H1 (cell line): ENCODE data around the gene DHCR7. TPM values are rescaled to one million over a fixed set of nuclear protein-coding genes. Genes with fewer than 3 reads are reported as not detected.

ENCODE experiments used
- EP300 ChIP-seq, 2 experiments: IDR thresholded peaks; 1 replicate in 1 of 2; 2 replicates in 1 of 2; pipeline ENCODE4 v1.6.1; 2011 to 2012; ENCODE audit warnings: low read depth in 2 of 2, low read length in 2 of 2, mild to moderate bottlenecking in 2 of 2, borderline replicate concordance in 1 of 2, inconsistent platforms in 1 of 2, moderate library complexity in 1 of 2
- JUN ChIP-seq: IDR thresholded peaks from 2 replicates; pipeline ENCODE4 v1.6.1; 2011; ENCODE audit warnings: low read depth, mild to moderate bottlenecking, improper control_type of control experiment, low read length
- KDM5A ChIP-seq: fragments of 200-600 bp; IDR thresholded peaks from 2 replicates; pipeline ENCODE4 v1.7.1; 2012; ENCODE audit warnings: mild to moderate bottlenecking, low read length, inconsistent platforms, mixed read lengths
- NRF1 ChIP-seq: IDR thresholded peaks from 2 replicates; pipeline ENCODE4 v1.6.1; 2011; ENCODE audit warnings: mild to moderate bottlenecking, low read depth, low read length, improper control_type of control experiment
- POLR2A ChIP-seq, 2 experiments: IDR thresholded peaks; 1 replicate in 1 of 2; 2 replicates in 1 of 2; pipeline ENCODE4 v1.6.1; 2011; ENCODE audit warnings: low read depth in 2 of 2, low read length in 2 of 2, mild to moderate bottlenecking in 2 of 2; ENCODE audit errors: control extremely low read depth in 1 of 2
- SRF ChIP-seq: IDR thresholded peaks from 2 replicates; pipeline ENCODE4 v1.6.1; 2011; ENCODE audit warnings: mild to moderate bottlenecking, low read depth, low read length, moderate library complexity
- polyA plus RNA-seq, 7 experiments: library from polyadenylated mRNA; depleted of rRNA in 3 of 7; stranded (reverse) in 5 of 7; unstranded in 2 of 7; fragments of >200 nt in 5 of 7; fragments of 200-250 nt in 2 of 7; gene quantifications; 1 replicate in 5 of 7; 2 replicates in 1 of 7; 4 replicates in 1 of 7; pipeline versions ENCODE4 v1.2.1 to v1.2.3, GENCODE V29; 2011 to 2013; ENCODE audit warnings: missing spikeins in 2 of 7, mixed read lengths in 2 of 7
- total RNA-seq: library from RNA; stranded (reverse); fragmentation: NEBNext Ultra II Directional; extraction: Animal tissue kit (Norgen Biotek cat#: 25700); gene quantifications from 2 replicates; pipeline ENCODE4 v1.2.1, GENCODE V29; 2021
- TF ChIP-seq, protein P1 (sequence below): IDR thresholded peaks from 2 replicates; pipeline ENCODE4 v1.6.1; 2012; ENCODE audit warnings: low read length, inconsistent platforms
- TF ChIP-seq, protein P2 (sequence below): IDR thresholded peaks from 2 replicates; pipeline ENCODE4 v1.6.1; 2011; ENCODE audit warnings: low read length, improper control_type of control experiment

DHCR7 gene
- total and polyA plus RNA-seq, 2 of the 8 experiments (the other 6 are each of a cell fraction or from before 2014, with no cell fraction given) = 144 to 157 TPM

DNA sequence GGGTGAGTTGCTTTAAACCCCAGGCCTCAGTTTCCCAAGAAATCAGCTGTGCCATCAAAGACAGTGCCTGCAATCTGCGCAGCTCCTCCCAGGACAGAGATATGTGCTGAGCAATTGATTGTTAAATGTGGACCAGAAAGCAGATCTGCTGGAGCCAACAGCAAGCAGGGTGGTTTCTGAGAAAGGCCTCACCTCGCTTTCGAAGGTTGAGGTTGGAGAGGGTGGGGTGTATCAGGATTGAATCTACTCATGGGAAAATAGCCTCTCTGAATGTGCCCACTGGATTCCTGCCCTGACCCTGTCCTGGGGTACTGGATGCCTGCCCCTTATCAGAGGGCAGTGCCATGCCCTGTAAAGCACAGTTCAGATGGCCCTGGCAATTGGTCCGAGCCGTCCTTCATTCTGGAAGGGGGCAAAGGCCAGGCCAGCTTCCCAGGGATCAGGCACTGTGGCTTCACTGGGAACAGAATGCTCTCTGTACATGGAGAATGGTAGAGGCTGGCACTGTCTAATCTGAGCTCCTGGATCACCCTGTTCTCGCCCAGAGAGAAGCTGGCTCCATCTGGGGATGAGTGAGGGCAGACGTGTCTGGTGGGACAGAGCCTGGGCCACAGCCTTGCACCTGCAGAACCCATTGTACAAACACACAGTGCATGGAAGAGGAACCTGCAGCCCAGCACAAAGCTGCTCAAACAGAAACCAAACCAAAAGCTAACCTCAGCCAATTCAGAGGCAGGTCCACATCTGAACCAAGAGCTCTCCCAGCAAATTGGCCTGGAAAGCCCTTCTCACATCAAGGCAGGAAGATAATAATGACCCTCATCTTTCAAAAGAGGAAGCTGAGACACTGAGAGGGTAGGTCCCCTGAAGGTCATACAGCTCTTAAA is 15.2 kb downstream of the DHCR7 start (continued):
- TF ChIP-seq JUN = no peak
- no peak for TF ChIP-seq POLR2A (IDR thresholded peaks at IDR 0.05; ENCODE audit: control extremely low read depth in 1 of 2, low read depth in 2 of 2, low read length in 2 of 2)
- TF ChIP-seq SRF = no peak
- TF ChIP-seq, protein P1, sequence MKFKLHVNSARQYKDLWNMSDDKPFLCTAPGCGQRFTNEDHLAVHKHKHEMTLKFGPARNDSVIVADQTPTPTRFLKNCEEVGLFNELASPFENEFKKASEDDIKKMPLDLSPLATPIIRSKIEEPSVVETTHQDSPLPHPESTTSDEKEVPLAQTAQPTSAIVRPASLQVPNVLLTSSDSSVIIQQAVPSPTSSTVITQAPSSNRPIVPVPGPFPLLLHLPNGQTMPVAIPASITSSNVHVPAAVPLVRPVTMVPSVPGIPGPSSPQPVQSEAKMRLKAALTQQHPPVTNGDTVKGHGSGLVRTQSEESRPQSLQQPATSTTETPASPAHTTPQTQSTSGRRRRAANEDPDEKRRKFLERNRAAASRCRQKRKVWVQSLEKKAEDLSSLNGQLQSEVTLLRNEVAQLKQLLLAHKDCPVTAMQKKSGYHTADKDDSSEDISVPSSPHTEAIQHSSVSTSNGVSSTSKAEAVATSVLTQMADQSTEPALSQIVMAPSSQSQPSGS = no peak
- TF ChIP-seq EP300 (IDR thresholded peaks at IDR 0.05; ENCODE audit: borderline replicate concordance in 1 of 2, low read depth in 2 of 2, low read length in 2 of 2) = no peak
- no peak for TF ChIP-seq NRF1
- TF ChIP-seq, protein P2, sequence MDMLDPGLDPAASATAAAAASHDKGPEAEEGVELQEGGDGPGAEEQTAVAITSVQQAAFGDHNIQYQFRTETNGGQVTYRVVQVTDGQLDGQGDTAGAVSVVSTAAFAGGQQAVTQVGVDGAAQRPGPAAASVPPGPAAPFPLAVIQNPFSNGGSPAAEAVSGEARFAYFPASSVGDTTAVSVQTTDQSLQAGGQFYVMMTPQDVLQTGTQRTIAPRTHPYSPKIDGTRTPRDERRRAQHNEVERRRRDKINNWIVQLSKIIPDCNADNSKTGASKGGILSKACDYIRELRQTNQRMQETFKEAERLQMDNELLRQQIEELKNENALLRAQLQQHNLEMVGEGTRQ = no peak
- TF ChIP-seq KDM5A = no peak
- TF ChIP-seq, all 59 proteins: peak for 0
